H1 (cell line): ENCODE results near the gene CABP4. TPM values are rescaled to one million over a fixed set of nuclear protein-coding genes. Genes with fewer than 3 reads are reported as not detected.

Source experiments
- BACH1 ChIP-seq: IDR thresholded peaks from 2 replicates; pipeline ENCODE4 v1.6.1; 2012; ENCODE audit warnings: low read length, improper control_type of control experiment
- BRCA1 ChIP-seq: IDR thresholded peaks from 2 replicates; pipeline ENCODE4 v1.6.1; 2012; ENCODE audit warnings: low read depth, low read length, improper control_type of control experiment
- CEBPB ChIP-seq: IDR thresholded peaks from 2 replicates; pipeline ENCODE4 v1.6.1; 2012; ENCODE audit warnings: low read depth, low read length
- CREB1 ChIP-seq: IDR thresholded peaks from 2 replicates; pipeline ENCODE4 v1.6.1; 2012; ENCODE audit warnings: inconsistent platforms
- EP300 ChIP-seq, 2 experiments: IDR thresholded peaks; 1 replicate in 1 of 2; 2 replicates in 1 of 2; pipeline ENCODE4 v1.6.1; 2011 to 2012; ENCODE audit warnings: low read depth in 2 of 2, low read length in 2 of 2, mild to moderate bottlenecking in 2 of 2, borderline replicate concordance in 1 of 2, inconsistent platforms in 1 of 2, moderate library complexity in 1 of 2
- GABPA ChIP-seq: IDR thresholded peaks from 2 replicates; pipeline ENCODE4 v1.6.1; 2011; ENCODE audit warnings: mild to moderate bottlenecking, low read length, moderate library complexity, borderline replicate concordance; ENCODE audit not compliant: insufficient read depth
- GTF2F1 ChIP-seq: IDR thresholded peaks from 2 replicates; pipeline ENCODE4 v1.6.1; 2012; ENCODE audit warnings: low read depth, low read length, improper control_type of control experiment, borderline replicate concordance
- HDAC2 ChIP-seq, 2 experiments: fragments of 300-600 bp in 1 of 2; sonication (generic) in 1 of 2; IDR thresholded peaks; 2 replicates each; pipeline ENCODE4 v1.6.1; 2011 to 2012; ENCODE audit warnings: low read depth in 2 of 2, low read length in 2 of 2, mild to moderate bottlenecking in 2 of 2, moderate library complexity in 2 of 2, borderline replicate concordance in 1 of 2, inconsistent platforms in 1 of 2
- HDAC6 ChIP-seq: IDR thresholded peaks from one replicate; pipeline ENCODE4 v1.7.1; 2012; ENCODE audit warnings: low read depth, mild to moderate bottlenecking, inconsistent platforms, low read length, moderate library complexity
- KDM1A ChIP-seq: fragments of 200-600, 300-600 bp; sonication (generic); IDR thresholded peaks from 2 replicates; pipeline ENCODE4 v1.7.1; 2016; ENCODE audit warnings: mild to moderate bottlenecking, low read length, borderline replicate concordance
- MAFK ChIP-seq: IDR thresholded peaks from 2 replicates; pipeline ENCODE4 v1.6.1; 2012; ENCODE audit warnings: low read depth, mild to moderate bottlenecking, improper control_type of control experiment, low read length
- NANOG ChIP-seq: IDR thresholded peaks from 2 replicates; pipeline ENCODE4 v1.6.1; 2011; ENCODE audit warnings: low read length, low read depth, mild to moderate bottlenecking, inconsistent platforms; ENCODE audit not compliant: insufficient read depth, poor library complexity, severe bottlenecking
- PHF8 ChIP-seq: fragments of 200-600 bp; sonication (generic); conservative IDR thresholded peaks from 2 replicates; pipeline ENCODE4 v1.7.1; 2012; ENCODE audit warnings: low read depth, mild to moderate bottlenecking, inconsistent platforms, low read length, moderate library complexity
- POLR2AphosphoS5 ChIP-seq: IDR thresholded peaks from 2 replicates; pipeline ENCODE4 v1.6.1; 2011; ENCODE audit warnings: low read depth, low read length
- RFX5 ChIP-seq: IDR thresholded peaks from 2 replicates; pipeline ENCODE4 v1.6.1; 2011; ENCODE audit warnings: low read depth, low read length, improper control_type of control experiment, borderline replicate concordance
- RXRA ChIP-seq: IDR thresholded peaks from 2 replicates; pipeline ENCODE4 v1.6.1; 2011; ENCODE audit warnings: low read depth, mild to moderate bottlenecking, low read length, moderate library complexity; ENCODE audit not compliant: insufficient read depth
- SAP30 ChIP-seq: fragments of 300-600 bp; sonication (generic); IDR thresholded peaks from 2 replicates; pipeline ENCODE4 v1.7.1; 2012; ENCODE audit warnings: low read length, moderate library complexity, mild to moderate bottlenecking, inconsistent platforms; ENCODE audit not compliant: insufficient read depth, insufficient replicate concordance
- SP2 ChIP-seq: IDR thresholded peaks from 2 replicates; pipeline ENCODE4 v1.6.1; 2012; ENCODE audit warnings: mild to moderate bottlenecking, low read length, inconsistent platforms
- TAF7 ChIP-seq: optimal IDR thresholded peaks from 2 replicates; pipeline ENCODE3; 2011; ENCODE audit warnings: low read depth, mild to moderate bottlenecking, inconsistent platforms, low read length, moderate library complexity, borderline replicate concordance
- YY1 ChIP-seq: IDR thresholded peaks from 2 replicates; pipeline ENCODE4 v1.6.1; 2011; ENCODE audit warnings: low read depth, mild to moderate bottlenecking, low read length
- ZNF274 ChIP-seq: IDR thresholded peaks from 2 replicates; pipeline ENCODE4 v1.7.0; 2012; ENCODE audit warnings: low read length, borderline replicate concordance; ENCODE audit errors: extremely low read depth
- polyA plus RNA-seq, 7 experiments: library from polyadenylated mRNA; depleted of rRNA in 3 of 7; stranded (reverse) in 5 of 7; unstranded in 2 of 7; fragments of >200 nt in 5 of 7; fragments of 200-250 nt in 2 of 7; gene quantifications; 1 replicate in 5 of 7; 2 replicates in 1 of 7; 4 replicates in 1 of 7; pipeline versions ENCODE4 v1.2.1 to v1.2.3, GENCODE V29; 2011 to 2013; ENCODE audit warnings: missing spikeins in 2 of 7, mixed read lengths in 2 of 7
- total RNA-seq: library from RNA; stranded (reverse); fragmentation: NEBNext Ultra II Directional; extraction: Animal tissue kit (Norgen Biotek cat#: 25700); gene quantifications from 2 replicates; pipeline ENCODE4 v1.2.1, GENCODE V29; 2021
- TF ChIP-seq, protein P1 (sequence below): IDR thresholded peaks from 2 replicates; pipeline ENCODE4 v1.6.1; 2012; ENCODE audit warnings: inconsistent platforms
- TF ChIP-seq, protein P2 (sequence below): IDR thresholded peaks from 2 replicates; pipeline ENCODE4 v1.6.1; 2011; ENCODE audit warnings: low read depth, mild to moderate bottlenecking, low read length; ENCODE audit not compliant: insufficient read depth

The CABP4 gene
- total and polyA plus RNA-seq, 2 of the 8 experiments (the other 6 are each of a cell fraction or from before 2014, with no cell fraction given), result not detected

DNA sequence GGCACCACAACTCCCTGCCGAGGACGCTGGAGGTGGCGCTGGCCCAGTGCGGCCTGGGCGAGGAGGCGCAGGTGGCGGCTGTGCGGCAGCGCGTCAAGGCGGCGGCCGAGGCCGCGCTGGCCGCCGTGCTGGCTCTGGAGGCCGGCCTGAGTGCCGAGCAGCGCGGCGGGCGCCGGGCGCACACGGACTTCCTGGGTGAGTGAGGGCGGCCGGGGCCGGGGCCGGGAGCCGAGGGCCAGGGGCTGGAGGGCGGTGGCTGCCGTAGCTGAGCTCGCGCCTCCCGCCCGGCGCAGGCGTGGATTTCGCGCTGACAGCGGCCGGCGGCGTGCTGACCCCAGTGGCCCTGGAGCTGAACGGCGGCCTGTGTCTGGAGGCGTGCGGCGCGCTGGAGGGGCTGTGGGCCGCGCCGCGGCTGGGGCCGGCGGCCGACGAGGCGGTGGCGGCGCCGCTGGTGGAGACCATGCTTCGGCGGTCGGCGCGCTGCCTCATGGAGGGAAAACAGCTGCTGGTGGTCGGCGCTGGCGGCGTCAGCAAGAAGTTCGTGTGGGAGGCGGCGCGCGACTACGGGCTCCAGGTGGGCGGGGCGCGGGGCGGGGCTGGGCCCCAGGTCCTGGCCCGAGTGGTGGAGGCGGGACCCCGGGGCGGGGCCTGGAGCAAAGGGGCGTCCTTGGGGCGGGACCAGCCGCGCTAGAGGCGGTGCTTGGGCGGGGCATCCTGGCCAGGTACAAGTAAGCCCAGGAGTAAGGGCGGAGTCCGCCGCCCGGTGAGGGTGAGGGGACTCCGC lies 34.3 kb upstream of the CABP4 start (continued):
- no peak; a peak in 1 of 4 replicates for TF ChIP-seq HDAC2 (IDR thresholded peaks at IDR 0.05; ENCODE audit: borderline replicate concordance in 1 of 2, low read depth in 2 of 2, low read length in 2 of 2)
- no peak for TF ChIP-seq SAP30
- TF ChIP-seq PHF8, result no peak; the same call in 1 of the 2 replicates
- no peak; the same call in 1 of the 2 replicates for TF ChIP-seq BACH1
- no peak for TF ChIP-seq MAFK
- TF ChIP-seq, protein P1, sequence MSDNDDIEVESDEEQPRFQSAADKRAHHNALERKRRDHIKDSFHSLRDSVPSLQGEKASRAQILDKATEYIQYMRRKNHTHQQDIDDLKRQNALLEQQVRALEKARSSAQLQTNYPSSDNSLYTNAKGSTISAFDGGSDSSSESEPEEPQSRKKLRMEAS, result peak; percentile 69; the same call in 1 of the 2 replicates
- TF ChIP-seq RFX5, result no peak
- peak; percentile 66 for TF ChIP-seq CREB1
- TF ChIP-seq YY1, result no peak
- no peak for TF ChIP-seq NANOG
- no peak for TF ChIP-seq KDM1A
- TF ChIP-seq GABPA, result no peak; the same call in 1 of the 2 replicates
- TF ChIP-seq CEBPB, result no peak
- TF ChIP-seq ZNF274, result no peak
- TF ChIP-seq BRCA1, result no peak
- TF ChIP-seq, protein P2, sequence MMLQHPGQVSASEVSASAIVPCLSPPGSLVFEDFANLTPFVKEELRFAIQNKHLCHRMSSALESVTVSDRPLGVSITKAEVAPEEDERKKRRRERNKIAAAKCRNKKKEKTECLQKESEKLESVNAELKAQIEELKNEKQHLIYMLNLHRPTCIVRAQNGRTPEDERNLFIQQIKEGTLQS, result no peak
- TF ChIP-seq EP300 (IDR thresholded peaks at IDR 0.05; ENCODE audit: borderline replicate concordance in 1 of 2, low read depth in 2 of 2, low read length in 2 of 2), result no peak
- TF ChIP-seq TAF7, result no peak
- no peak for TF ChIP-seq RXRA
- TF ChIP-seq SP2, result no peak
- peak; percentile 30 for TF ChIP-seq POLR2AphosphoS5
- TF ChIP-seq HDAC6, result no peak
- TF ChIP-seq GTF2F1, result no peak
